CD4-positive, alpha-beta T cell treated with Interleukin-2 at 100 ng/mL for 4 hours (primary cell): ENCODE data around the gene ERAS.
A peak's percentile ranks its signal among the peaks of the same experiment; 100 is the strongest.
"Not testable (repeated sequence)": the region's sequence is repeated elsewhere in the genome, so short reads cannot be mapped to it uniquely, and the experiment has no call there.

ENCODE experiments used
- DNase-seq: peaks from one replicate; pipeline ENCODE4 v3.0.0-alpha.2; 2020; ENCODE audit warnings: low spot score

The ERAS gene

DNA sequence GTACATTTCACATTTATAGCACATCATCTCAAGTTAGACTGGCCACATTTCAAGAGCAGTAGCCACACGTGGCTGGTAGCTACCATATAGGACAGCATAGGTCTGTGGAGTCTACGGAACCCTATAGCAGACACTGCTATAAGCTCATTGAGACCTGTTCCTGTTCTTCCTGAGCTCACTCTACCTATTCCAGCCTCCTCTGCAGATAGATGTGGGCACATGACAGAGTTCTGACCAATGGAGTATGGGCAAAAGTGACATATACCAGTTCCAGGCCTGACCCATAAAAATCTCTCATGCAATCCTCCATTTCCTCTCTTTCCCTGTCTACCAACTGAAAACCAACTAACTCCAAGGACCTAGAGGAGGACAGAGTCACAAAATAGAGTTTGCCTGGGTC, 28.0 kb upstream of the ERAS start:
- DNase-seq, result no peak

GRCh38 chrX:48800574-48801279, 25.6 kb upstream of the ERAS start:
- no peak for DNase-seq

- peak; percentile 96 for DNase-seq
Measured at GRCh38 chrX:48801280-48802088, 24.8 kb upstream of the ERAS start, which contains the start of gene HDAC6. TSS of gene HDAC6 (plus strand) at chrX:48802067. CDS start at chrX:48802693, 626 bp downstream.

DNA sequence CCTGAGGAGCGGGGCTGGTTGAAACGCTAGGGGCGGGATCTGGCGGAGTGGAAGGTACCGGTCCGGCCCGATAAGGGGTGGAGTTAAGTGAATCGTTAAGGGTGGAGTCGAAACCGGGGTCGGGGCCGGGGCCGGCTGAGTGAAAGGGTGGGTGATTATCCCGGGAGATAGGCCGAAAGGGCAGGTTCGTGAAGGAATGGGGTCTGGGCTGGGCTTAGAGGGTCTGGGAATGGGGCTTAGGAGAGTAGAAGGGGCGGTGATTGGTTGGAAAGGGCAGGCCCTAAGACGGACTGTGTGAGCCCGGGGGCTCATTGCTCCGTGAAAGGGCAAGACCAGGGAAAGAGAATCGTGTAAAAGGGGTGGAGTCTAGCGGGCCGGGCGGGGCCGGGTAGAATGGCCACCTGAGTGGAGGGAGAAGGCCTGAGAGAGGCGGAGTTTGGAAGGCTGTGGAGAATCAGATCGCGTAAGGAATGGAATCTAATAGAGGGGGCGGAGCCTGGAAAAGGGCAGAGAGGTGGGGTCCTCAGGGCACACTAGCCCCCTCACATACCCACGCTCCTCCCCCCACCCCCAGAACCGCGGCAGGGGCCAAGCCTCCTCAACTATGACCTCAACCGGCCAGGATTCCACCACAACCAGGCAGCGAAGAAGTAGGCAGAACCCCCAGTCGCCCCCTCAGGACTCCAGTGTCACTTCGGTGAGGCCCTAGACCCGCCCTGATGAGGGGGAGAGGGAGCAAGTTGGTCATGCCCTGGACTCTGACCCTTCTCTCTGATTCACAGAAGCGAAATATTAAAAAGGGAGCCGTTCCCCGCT, 24.0 kb upstream of the ERAS start:
- DNase-seq, result peak; percentile 56

- DNase-seq, result no peak
Measured at GRCh38 chrX:48802905-48803200, 23.5 kb upstream of the ERAS start.

DNA sequence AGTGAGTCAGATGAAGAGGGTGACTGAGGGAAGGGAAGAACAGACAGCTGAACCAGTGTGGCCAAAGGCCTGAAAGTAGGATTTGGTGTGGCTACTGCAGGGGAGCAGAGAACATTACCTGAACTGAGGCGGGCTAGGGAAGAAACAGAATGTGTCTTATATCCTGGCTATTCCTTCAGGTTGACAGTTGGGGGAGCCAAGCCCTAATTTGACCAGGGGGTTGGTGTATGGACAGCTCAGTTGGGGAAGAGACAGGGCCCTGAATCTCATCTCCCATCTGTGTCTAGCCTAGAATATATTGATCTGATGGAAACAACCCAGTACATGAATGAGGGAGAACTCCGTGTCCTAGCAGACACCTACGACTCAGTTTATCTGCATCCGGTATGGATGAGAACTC, 20.2 kb upstream of the ERAS start:
- DNase-seq, result no peak

DNA sequence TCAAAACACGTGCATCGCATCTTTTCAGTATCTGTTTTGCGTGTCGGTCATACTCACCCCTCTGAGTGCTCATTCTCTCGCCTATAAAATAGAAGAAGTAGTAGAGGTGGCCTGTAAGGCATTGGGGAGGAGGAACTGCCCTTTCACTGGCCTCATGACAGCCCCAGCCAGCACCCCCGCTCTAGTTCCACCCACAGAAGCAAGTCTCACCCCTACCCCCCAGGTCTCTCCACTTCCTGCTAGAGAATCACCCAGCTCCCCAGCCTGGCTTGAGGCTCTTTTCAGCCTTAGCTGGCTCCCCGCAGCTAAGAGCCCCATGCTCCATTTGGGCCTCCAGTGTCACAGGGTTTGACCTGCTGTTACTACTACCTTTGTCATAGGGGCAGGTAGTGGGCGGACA, 12.7 kb upstream of the ERAS start:
- no peak for DNase-seq

GRCh38 chrX:48814722-48815121, 11.6 kb upstream of the ERAS start:
- DNase-seq, result no peak

GRCh38 chrX:48815266-48815665, 11.0 kb upstream of the ERAS start:
- DNase-seq, result no peak

DNA sequence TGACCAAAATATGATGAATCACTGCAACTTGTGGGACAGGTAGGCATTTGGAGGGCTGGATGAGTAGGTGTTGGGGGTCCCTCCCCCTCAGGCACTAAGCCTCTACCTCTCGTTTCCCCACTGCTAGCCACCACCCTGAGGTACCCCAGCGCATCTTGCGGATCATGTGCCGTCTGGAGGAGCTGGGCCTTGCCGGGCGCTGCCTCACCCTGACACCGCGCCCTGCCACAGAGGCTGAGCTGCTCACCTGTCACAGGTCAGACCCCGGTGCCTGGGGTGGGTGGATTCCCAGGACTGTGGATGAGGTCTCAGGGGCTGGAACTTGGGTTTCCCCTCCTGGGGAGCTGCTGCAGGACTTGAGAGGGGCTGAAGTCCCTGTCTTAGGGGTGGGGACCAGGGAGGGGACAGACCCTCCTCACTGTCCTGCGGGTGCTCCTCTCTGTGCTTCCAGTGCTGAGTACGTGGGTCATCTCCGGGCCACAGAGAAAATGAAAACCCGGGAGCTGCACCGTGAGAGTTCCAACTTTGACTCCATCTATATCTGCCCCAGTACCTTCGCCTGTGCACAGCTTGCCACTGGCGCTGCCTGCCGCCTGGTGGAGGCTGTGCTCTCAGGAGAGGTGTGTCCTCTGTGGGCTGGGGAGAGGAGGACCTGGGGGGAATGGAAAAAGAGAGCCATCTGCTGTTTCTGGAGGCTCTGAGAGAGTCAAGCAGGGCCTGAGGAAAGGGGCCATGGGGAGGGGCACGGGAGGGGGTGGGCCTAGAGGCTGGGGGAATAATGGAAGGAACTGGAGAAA, 10.1 kb upstream of the ERAS start:
- DNase-seq, result no peak

DNA sequence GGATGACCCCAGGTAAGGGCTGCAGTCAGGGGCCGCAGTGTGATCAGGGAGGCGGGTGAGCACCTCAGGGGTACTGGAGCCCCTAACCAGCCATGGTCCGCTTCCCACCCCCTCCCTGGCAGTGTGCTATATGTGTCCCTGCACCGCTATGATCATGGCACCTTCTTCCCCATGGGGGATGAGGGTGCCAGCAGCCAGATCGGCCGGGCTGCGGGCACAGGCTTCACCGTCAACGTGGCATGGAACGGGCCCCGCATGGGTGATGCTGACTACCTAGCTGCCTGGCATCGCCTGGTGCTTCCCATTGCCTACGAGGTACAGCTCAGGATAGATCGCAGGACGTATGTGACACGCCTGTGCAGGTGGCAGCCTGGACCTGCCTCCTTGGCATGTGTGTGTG, 8.2 kb upstream of the ERAS start:
- DNase-seq, result no peak

GRCh38 chrX:48818866-48819265, 7.4 kb upstream of the ERAS start:
- DNase-seq, result no peak

DNA sequence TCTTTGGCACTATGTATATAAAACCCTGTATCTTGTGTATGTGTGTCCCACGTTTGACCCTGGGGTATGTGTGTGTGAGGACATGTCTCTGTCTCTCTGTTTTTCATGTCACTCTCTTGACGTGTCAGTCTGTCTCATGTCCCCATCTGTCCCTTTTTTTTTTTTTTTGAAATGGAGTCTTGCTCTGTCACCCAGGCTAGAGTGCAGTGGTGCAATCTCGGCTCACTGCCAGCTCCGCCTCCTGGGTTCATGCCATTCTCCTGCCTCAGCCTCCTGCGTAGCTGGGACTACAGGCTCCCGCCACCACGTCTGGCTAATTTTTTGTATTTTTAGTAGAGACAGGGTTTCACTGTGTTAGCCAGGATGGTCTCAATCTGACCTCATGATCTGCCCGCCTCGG, 6.9 kb upstream of the ERAS start:
- not testable (repeated sequence) for DNase-seq

DNA sequence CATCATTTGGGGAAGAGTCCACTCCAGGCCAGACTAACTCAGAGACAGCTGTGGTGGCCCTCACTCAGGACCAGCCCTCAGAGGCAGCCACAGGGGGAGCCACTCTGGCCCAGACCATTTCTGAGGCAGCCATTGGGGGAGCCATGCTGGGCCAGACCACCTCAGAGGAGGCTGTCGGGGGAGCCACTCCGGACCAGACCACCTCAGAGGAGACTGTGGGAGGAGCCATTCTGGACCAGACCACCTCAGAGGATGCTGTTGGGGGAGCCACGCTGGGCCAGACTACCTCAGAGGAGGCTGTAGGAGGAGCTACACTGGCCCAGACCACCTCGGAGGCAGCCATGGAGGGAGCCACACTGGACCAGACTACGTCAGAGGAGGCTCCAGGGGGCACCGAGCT, 3.3 kb upstream of the ERAS start:
- no peak for DNase-seq

- no peak for DNase-seq
Measured at GRCh38 chrX:48824066-48824465, 2.2 kb upstream of the ERAS start.

GRCh38 chrX:48826876-48827653, 752 bp downstream of the ERAS start:
- no peak for DNase-seq

DNA sequence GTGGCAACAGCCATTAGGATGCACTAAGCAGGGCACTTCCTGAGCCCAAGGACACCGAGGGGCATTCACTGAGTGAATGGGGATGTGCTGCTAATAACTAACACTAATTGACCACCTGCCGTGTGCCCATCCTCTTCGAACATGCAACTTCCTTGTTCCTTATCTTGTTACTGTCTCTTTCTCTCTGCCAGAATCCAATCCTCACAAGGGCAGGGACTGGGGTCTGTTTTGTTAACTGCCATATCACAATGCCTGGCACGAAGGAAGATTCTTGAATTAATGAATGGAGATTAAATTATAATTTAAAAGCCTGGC, 1.3 kb downstream of the ERAS start:
- no peak for DNase-seq

DNA sequence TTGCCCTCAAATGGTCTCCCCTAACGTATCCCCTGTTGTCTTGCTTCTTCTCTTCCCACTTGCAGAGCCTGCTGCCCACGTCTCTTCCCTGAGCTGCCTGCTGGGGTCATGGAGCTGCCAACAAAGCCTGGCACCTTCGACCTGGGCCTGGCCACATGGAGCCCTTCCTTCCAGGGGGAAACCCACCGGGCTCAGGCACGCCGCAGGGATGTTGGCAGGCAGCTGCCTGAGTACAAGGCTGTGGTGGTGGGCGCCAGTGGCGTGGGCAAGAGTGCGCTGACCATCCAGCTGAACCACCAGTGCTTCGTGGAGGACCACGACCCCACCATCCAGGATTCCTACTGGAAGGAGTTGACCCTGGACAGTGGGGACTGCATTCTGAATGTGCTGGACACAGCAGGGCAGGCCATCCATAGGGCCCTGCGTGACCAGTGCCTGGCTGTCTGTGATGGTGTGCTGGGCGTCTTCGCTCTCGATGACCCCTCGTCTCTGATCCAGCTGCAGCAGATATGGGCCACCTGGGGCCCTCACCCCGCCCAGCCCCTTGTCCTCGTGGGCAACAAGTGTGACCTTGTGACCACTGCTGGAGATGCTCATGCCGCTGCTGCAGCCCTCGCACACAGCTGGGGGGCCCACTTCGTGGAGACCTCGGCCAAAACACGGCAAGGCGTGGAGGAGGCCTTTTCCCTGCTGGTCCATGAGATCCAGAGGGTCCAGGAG, 2.9 kb downstream of the ERAS start:
- no peak for DNase-seq

GRCh38 chrX:48831136-48831908, 5.0 kb downstream of the ERAS start:
- DNase-seq, result no peak

DNA sequence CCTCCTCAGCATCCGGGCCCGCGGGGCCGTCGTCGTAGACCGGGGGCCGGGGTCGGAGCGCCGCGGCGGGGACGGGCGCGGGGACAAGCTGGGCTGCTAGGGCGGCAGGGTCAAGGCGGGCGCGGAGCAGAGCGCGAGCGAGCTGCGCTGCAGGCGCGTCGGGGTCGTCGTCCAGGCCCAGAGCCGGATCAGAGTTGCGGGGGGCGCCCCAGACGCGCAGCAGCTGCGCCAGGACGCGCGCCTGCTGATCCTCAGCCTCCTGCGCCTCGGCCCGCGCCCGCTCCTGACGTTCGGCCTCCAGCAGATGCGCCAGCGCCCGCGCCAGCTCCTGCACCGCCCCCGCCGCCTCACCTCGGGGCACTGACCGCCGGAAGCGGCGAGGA, 5.6 kb downstream of the ERAS start:
- DNase-seq, result no peak
